ENCODE measurements around the gene HTR3E.
"Not testable (repeated sequence)": the region's sequence is repeated elsewhere in the genome, so short reads cannot be mapped to it uniquely, and the experiment has no call there.

Gene HTR3E

GRCh38 chr3:184096811-184097383 is at the start of gene HTR3E:
HTR3E (plus strand) TSS chr3:184097064; CDS start chr3:184097530, 466 bp downstream.
- no peak for DNase-seq

- DNase-seq: no peak
Measured at GRCh38 chr3:184050217-184050847, 46.5 kb upstream of the HTR3E start.

GRCh38 chr3:184052767-184053166 is 44.1 kb upstream of the HTR3E start, which contains the start of gene HTR3C:
HTR3C (plus strand) TSS chr3:184053047; CDS start chr3:184053081, 34 bp downstream.
- DNase-seq: no peak

- no peak for DNase-seq
Measured at GRCh38 chr3:184058029-184058428, 38.8 kb upstream of the HTR3E start.

GRCh38 chr3:184059424-184059823 is 37.4 kb upstream of the HTR3E start:
- no peak for DNase-seq

- no peak for DNase-seq
Measured at GRCh38 chr3:184062637-184063036, 34.2 kb upstream of the HTR3E start.

- no peak for DNase-seq
Measured at GRCh38 chr3:184066211-184066610, 30.7 kb upstream of the HTR3E start.

- DNase-seq: no peak
Measured at GRCh38 chr3:184067573-184068055, 29.2 kb upstream of the HTR3E start.

- no peak for DNase-seq
Measured at GRCh38 chr3:184068344-184068743, 28.5 kb upstream of the HTR3E start.

GRCh38 chr3:184071142-184071541 is 25.7 kb upstream of the HTR3E start:
- not testable (repeated sequence) for DNase-seq

GRCh38 chr3:184073621-184074020 is 23.2 kb upstream of the HTR3E start:
- no peak for DNase-seq

GRCh38 chr3:184075901-184076300 is 21.0 kb upstream of the HTR3E start:
- DNase-seq: no peak

GRCh38 chr3:184077881-184078280 is 19.0 kb upstream of the HTR3E start:
- DNase-seq: no peak

GRCh38 chr3:184078851-184079250 is 18.0 kb upstream of the HTR3E start:
- DNase-seq: no peak

- DNase-seq: no peak
Measured at GRCh38 chr3:184081116-184081830, 15.6 kb upstream of the HTR3E start.

- no peak for DNase-seq
Measured at GRCh38 chr3:184082034-184082433, 14.8 kb upstream of the HTR3E start.

- DNase-seq: no peak
Measured at GRCh38 chr3:184082465-184082864, 14.4 kb upstream of the HTR3E start.

GRCh38 chr3:184085389-184085852 is 11.4 kb upstream of the HTR3E start:
- DNase-seq: no peak

GRCh38 chr3:184092199-184092598 is 4.7 kb upstream of the HTR3E start:
- DNase-seq: no peak

GRCh38 chr3:184097556-184097955 is 692 bp downstream of the HTR3E start:
- DNase-seq: no peak

GRCh38 chr3:184099806-184100686 is 3.2 kb downstream of the HTR3E start:
- no peak for DNase-seq

GRCh38 chr3:184110316-184110725 is 13.5 kb downstream of the HTR3E start:
- no peak for DNase-seq

GRCh38 chr3:184116017-184116416 is 19.2 kb downstream of the HTR3E start:
- DNase-seq: no peak

Data from stimulated activated CD4-positive, alpha-beta T cell treated with anti-CD3 and anti-CD28 coated beads, Interleukin-2, amount 100 ng/mL, for 24 hours (primary cell).